K562 (cell line): ENCODE measurements around the gene POLN. TPM values are rescaled to one million over a fixed set of nuclear protein-coding genes. Genes with fewer than 3 reads are reported as not detected.

Experiments used
- ATF7 ChIP-seq: fragments of 450-650 bp; IDR thresholded peaks from 2 replicates; pipeline ENCODE4 v1.7.1; 2014; ENCODE audit warnings: mild to moderate bottlenecking, moderate library complexity
- CREBBP ChIP-seq: IDR thresholded peaks from one replicate; pipeline ENCODE4 v1.6.1; 2012; ENCODE audit warnings: low read depth, mild to moderate bottlenecking, control low read depth, inconsistent platforms, low read length
- E2F3 ChIP-seq: fragments of 250-450 bp; sonication (Bioruptor Pico); IDR thresholded peaks from 2 replicates; pipeline ENCODE4 v1.4.0; 2020; ENCODE audit warnings: mild to moderate bottlenecking
- EGR1 ChIP-seq: fragments of 450-650 bp; conservative IDR thresholded peaks from 2 replicates; pipeline ENCODE4 v1.6.1; 2017; ENCODE audit warnings: mild to moderate bottlenecking
- FOSL1 ChIP-seq: fragments of 200-800 bp; sonication (Bioruptor generic); conservative IDR thresholded peaks from 2 replicates; pipeline ENCODE4 v1.6.1; 2016; ENCODE audit warnings: missing genetic modification characterization, missing compliant biosample characterization
- FOXP1 ChIP-seq: sonication (generic); formaldehyde crosslinking; IDR thresholded peaks from 2 replicates; pipeline ENCODE4 v1.8.0; 2022; ENCODE audit warnings: mild to moderate bottlenecking, missing genetic modification reagents
- NCOA4 ChIP-seq: fragments of 450-650 bp; IDR thresholded peaks from 2 replicates; pipeline ENCODE4 v1.6.1; 2018; ENCODE audit warnings: mild to moderate bottlenecking; ENCODE audit not compliant: partially characterized antibody
- POU5F1 ChIP-seq: fragments of 150-350 bp; IDR thresholded peaks from 2 replicates; pipeline ENCODE4 v1.6.1; 2014; ENCODE audit warnings: borderline replicate concordance, low read length, low read depth, mild to moderate bottlenecking; ENCODE audit not compliant: partially characterized antibody
- RB1 ChIP-seq: fragments of 450-650 bp; IDR thresholded peaks from 2 replicates; pipeline ENCODE4 v1.6.1; 2017; ENCODE audit warnings: low read depth, mild to moderate bottlenecking
- SIN3B ChIP-seq: fragments of 450-650 bp; IDR thresholded peaks from 2 replicates; pipeline ENCODE4 v1.6.1; 2017; ENCODE audit warnings: low read depth, mild to moderate bottlenecking, moderate library complexity
- TBP ChIP-seq: optimal IDR thresholded peaks from 2 replicates; pipeline ENCODE3; 2011; ENCODE audit warnings: low read depth, low read length, improper control_type of control experiment
- XRCC3 ChIP-seq: fragments of 450-650 bp; IDR thresholded peaks from 2 replicates; pipeline ENCODE4 v1.6.1; 2017; ENCODE audit warnings: mild to moderate bottlenecking, moderate library complexity
- ZNF124 ChIP-seq: sonication (generic); formaldehyde crosslinking; IDR thresholded peaks from 2 replicates; pipeline ENCODE4 v1.8.1; 2022; ENCODE audit warnings: missing genetic modification reagents
- ZNF133 ChIP-seq: fragments of 250-450 bp; sonication (Bioruptor Pico); IDR thresholded peaks from 2 replicates; pipeline ENCODE4 v1.4.0; 2020; ENCODE audit warnings: mild to moderate bottlenecking
- ZNF174 ChIP-seq: fragments of 250-450 bp; sonication (Bioruptor Pico); IDR thresholded peaks from 2 replicates; pipeline ENCODE4 v1.4.0; 2020; ENCODE audit warnings: mild to moderate bottlenecking
- ZNF408 ChIP-seq: fragments of 250-450 bp; sonication (Bioruptor Pico); IDR thresholded peaks from 2 replicates; pipeline ENCODE4 v1.4.0; 2020; ENCODE audit warnings: low read depth, mild to moderate bottlenecking, moderate library complexity
- ZNF609 ChIP-seq: sonication (generic); formaldehyde crosslinking; IDR thresholded peaks from 2 replicates; pipeline ENCODE4 v1.8.1; 2023; ENCODE audit warnings: missing genetic modification reagents, mild to moderate bottlenecking, borderline replicate concordance
- polyA plus RNA-seq, 8 experiments: library from polyadenylated mRNA; depleted of rRNA in 4 of 8; stranded (reverse) in 5 of 8; unstranded in 3 of 8; fragments of >200 nt; fragmentation: Nextera tagmentation in 2 of 8; fragmentation: Illumina TruSeq in 1 of 8; extraction: Ambion mirVana in 2 of 8; extraction: Trizol in 1 of 8; gene quantifications; 2 replicates each; pipeline versions ENCODE4 v1.2.1 to v1.2.3, GENCODE V29; 2011 to 2014; ENCODE audit warnings: inconsistent platforms in 1 of 8, missing spikeins in 1 of 8
- total RNA-seq, 7 experiments: library from RNA; depleted of rRNA in 6 of 7; stranded (reverse); fragments of >200 nt in 6 of 7; fragmentation: Illumina TruSeq in 2 of 7; extraction: Trizol in 2 of 7; gene quantifications; 2 replicates each; pipeline versions ENCODE4 v1.2.1 to v1.2.3, GENCODE V29; 2011 to 2021; ENCODE audit warnings: low replicate concordance in 1 of 7
- TF ChIP-seq, protein P1 (sequence below): fragments of 250-450 bp; sonication (Bioruptor Pico); IDR thresholded peaks from 2 replicates; pipeline ENCODE4 v1.5.1; 2021; ENCODE audit warnings: mild to moderate bottlenecking
- TF ChIP-seq, protein P2 (sequence below): fragments of 250-450 bp; sonication (Bioruptor Pico); IDR thresholded peaks from 2 replicates; pipeline ENCODE4 v1.5.0; 2021
- TF ChIP-seq, protein P3 (sequence below): sonication (generic); formaldehyde crosslinking; IDR thresholded peaks from 2 replicates; pipeline ENCODE4 v1.8.0; 2022; ENCODE audit warnings: mild to moderate bottlenecking, missing genetic modification reagents

Gene POLN
- total and polyA plus RNA-seq, 9 of the 15 experiments (the other 6 are each of a cell fraction or from before 2014, with no cell fraction given), result 0.08 to 0.91 (median 0.32) TPM

DNA sequence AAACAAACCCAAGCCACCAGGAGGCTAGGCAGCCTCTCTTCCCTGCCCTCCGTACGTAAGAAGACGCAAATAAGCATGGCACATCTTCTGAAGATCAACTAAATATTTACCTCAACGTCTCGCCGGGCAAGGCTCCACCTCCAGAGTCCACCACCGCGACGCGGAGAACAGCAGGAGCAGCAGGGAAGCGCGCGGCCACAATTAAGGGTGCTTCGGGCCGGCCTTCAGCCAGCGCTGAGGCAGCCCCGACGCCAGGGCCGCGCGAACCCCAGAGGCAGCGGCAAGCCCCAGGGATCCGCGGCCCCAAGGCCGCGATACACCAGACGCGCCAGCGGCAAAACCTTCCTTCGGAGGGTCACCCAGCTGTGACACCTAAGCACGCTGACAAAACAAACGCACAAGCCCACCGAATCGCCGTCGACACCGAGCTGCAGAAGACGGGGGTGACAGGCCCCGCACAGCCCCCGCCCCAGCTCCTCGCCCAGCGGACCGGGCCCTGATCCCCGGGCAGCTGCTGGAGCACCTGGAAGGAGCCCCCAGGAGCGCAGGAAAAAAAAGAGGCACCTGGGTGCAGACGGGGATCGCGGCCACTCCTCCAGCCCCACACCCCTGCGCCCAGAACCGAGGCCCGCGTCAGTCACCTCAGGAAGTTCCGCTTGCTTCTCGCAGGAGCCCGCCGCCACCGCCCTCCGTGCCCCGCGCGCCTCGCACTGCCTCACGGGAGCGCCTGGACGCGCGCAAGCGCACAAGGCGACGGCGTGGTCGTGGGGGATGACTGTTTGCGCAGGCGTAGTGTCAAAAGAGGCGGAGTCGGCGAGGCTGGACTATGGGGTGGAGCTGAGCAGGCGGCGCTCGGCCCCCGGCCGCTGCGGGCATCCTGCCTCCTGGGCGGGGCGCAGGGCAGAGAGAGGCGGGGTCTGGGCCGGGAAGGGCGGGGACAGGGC is at the start of gene POLN, which contains the start of gene HAUS3 (continued):
- no peak for TF ChIP-seq FOSL1 (tag)
- peak; percentile 33; the same call in 1 of the 2 replicates for TF ChIP-seq RB1
- TF ChIP-seq, protein P1, sequence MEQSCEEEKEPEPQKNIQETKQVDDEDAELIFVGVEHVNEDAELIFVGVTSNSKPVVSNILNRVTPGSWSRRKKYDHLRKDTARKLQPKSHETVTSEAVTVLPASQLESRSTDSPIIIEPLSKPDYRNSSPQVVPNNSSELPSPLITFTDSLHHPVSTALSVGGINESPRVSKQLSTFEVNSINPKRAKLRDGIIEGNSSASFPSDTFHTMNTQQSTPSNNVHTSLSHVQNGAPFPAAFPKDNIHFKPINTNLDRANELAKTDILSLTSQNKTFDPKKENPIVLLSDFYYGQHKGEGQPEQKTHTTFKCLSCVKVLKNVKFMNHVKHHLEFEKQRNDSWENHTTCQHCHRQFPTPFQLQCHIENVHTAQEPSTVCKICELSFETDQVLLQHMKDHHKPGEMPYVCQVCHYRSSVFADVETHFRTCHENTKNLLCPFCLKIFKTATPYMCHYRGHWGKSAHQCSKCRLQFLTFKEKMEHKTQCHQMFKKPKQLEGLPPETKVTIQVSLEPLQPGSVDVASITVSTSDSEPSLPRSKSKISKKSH (CRISPR knock-in tag), result no peak
- peak; percentile 75; the same call in 1 of the 2 replicates for TF ChIP-seq ATF7
- no peak for TF ChIP-seq ZNF133
- no peak for TF ChIP-seq ZNF124 (CRISPR knock-in tag)
- TF ChIP-seq POU5F1, result peak; percentile 42
- TF ChIP-seq, protein P2, sequence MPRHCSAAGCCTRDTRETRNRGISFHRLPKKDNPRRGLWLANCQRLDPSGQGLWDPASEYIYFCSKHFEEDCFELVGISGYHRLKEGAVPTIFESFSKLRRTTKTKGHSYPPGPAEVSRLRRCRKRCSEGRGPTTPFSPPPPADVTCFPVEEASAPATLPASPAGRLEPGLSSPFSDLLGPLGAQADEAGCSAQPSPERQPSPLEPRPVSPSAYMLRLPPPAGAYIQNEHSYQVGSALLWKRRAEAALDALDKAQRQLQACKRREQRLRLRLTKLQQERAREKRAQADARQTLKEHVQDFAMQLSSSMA (CRISPR knock-in tag), result no peak
- TF ChIP-seq E2F3 (CRISPR knock-in tag), result 0 out of 2 replicates have a peak, but pooled peaks have one; percentile 35
- peak; percentile 61 for TF ChIP-seq TBP
- TF ChIP-seq ZNF408, result no peak
- peak; percentile 77; the same call in 1 of the 2 replicates for TF ChIP-seq FOXP1
- no peak for TF ChIP-seq ZNF609 (CRISPR knock-in tag)
- no peak for TF ChIP-seq XRCC3
- no peak; the same call in 1 of the 2 replicates for TF ChIP-seq SIN3B
- TF ChIP-seq NCOA4, result no peak
- TF ChIP-seq, protein P3, sequence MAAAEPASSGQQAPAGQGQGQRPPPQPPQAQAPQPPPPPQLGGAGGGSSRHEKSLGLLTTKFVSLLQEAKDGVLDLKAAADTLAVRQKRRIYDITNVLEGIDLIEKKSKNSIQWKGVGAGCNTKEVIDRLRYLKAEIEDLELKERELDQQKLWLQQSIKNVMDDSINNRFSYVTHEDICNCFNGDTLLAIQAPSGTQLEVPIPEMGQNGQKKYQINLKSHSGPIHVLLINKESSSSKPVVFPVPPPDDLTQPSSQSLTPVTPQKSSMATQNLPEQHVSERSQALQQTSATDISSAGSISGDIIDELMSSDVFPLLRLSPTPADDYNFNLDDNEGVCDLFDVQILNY (CRISPR knock-in tag), result no peak
- no peak for TF ChIP-seq CREBBP
- TF ChIP-seq ZNF174 (CRISPR knock-in tag), result no peak
- peak; percentile 39; the same call in 1 of the 2 replicates for TF ChIP-seq EGR1
